ENCODE measurements around the gene METTL21C. TPM values are rescaled to one million over a fixed set of nuclear protein-coding genes. Genes with fewer than 3 reads are reported as not detected.
A peak's percentile ranks its signal among the peaks of the same experiment; 100 is the strongest.

Gene METTL21C
- not detected for total RNA-seq
- not detected for polyA plus RNA-seq

- Histone ChIP-seq H3K36me3 (ENCODE audit: control insufficient read depth, insufficient read depth, low read length) (no peaks in the 10 kb centered on the region), H3K4me1 (ENCODE audit: control insufficient read depth, insufficient read depth, low read length, poor library complexity, severe bottlenecking) (no peaks in the 10 kb centered on the region), H3K4me3 (ENCODE audit: low read depth, low read length) (no peak within 1 kb of the TSS), H3K9me3 (ENCODE audit: control insufficient read depth in 2 of 2, low read length in 2 of 2) (no peaks in the 10 kb centered on the region), H3K27ac (ENCODE audit: insufficient read depth, low read length, poor library complexity, severe bottlenecking) (no peak within 1 kb of the TSS), H3K27me3 (ENCODE audit: control insufficient read depth, insufficient read depth, low read length) (peaks cover 17% of the 10 kb centered on the region)
- Mint-ChIP-seq H3K27me3 (peaks cover 19% of the 10 kb centered on the region), H3K36me3 (no peaks in the 10 kb centered on the region), H3K4me3 (no peak within 1 kb of the TSS), H3K9me3 (peaks cover 0 to 9% (median 1%) of the 10 kb centered on the region in 7 donors), H3K27ac (no peak within 1 kb of the TSS), H3K4me1 (peaks cover 0 to 2% (median 0%) of the 10 kb centered on the region in 4 donors)
- no peak for DNase-seq
- ATAC-seq (ENCODE audit: low read depth in 2 of 2) = no peak
Measured at GRCh38 chr13:102694937-102695336, at the start of gene METTL21C. METTL21C (minus strand) TSS chr13:102695044; CDS start chr13:102694498, 546 bp downstream.

GRCh38 chr13:102742506-102742905 is 47.7 kb upstream of the METTL21C start:
- Histone ChIP-seq H3K36me3 (ENCODE audit: control insufficient read depth, insufficient read depth, low read length) (no peaks in the 10 kb centered on the region), H3K27me3 (ENCODE audit: control insufficient read depth, insufficient read depth, low read length) (peaks cover 27% of the 10 kb centered on the region), H3K4me3 (ENCODE audit: low read depth, low read length) (no peak overlapping the region), H3K27ac (ENCODE audit: insufficient read depth, low read length, poor library complexity, severe bottlenecking) (no peak overlapping the region), H3K4me1 (ENCODE audit: control insufficient read depth, insufficient read depth, low read length, poor library complexity, severe bottlenecking) (no peaks in the 10 kb centered on the region), H3K9me3 (ENCODE audit: control insufficient read depth in 2 of 2, low read length in 2 of 2) (no peaks in the 10 kb centered on the region)
- Mint-ChIP-seq H3K9me3 (peaks cover 0 to 18% (median 11%) of the 10 kb centered on the region in 7 donors), H3K27me3 (peaks cover 34% of the 10 kb centered on the region), H3K4me3 (no peak overlapping the region), H3K4me1 (peaks cover 0 to 16% (median under 1%) of the 10 kb centered on the region in 4 donors), H3K27ac (no peak overlapping the region), H3K36me3 (no peaks in the 10 kb centered on the region)
- no peak for ATAC-seq (ENCODE audit: low read depth in 2 of 2)
- no peak for DNase-seq

DNA sequence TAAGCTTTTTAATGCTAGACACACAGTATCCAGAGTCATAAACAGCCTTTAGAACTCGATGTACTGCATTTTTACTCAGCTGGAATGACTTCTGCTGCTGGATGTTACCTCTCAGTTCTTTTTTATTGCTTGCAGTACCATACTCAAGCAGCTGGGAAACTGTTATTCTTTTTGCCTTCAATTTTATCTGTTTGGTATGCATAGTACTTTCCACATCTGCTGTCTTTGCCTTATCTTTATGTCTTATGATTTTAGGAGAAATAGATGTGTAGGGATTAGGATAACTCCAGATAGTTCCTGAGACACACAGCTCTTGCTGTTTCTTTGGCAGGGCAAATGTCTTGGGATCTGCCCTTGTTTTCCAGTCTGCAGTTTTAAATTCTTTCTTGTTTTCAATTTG is 47.3 kb upstream of the METTL21C start:
- Mint-ChIP-seq H3K27me3 (peaks cover 31% of the 10 kb centered on the region), H3K36me3 (no peaks in the 10 kb centered on the region), H3K4me3 (no peak overlapping the region), H3K27ac (no peak overlapping the region), H3K4me1 (peaks cover 0 to 16% (median under 1%) of the 10 kb centered on the region in 4 donors), H3K9me3 (peaks cover 0 to 18% (median 9%) of the 10 kb centered on the region in 7 donors)
- no peaks in the 10 kb centered on the region for H3K36me3 ChIP-seq (ENCODE audit: control insufficient read depth, insufficient read depth, low read length)
- H3K27ac ChIP-seq (ENCODE audit: insufficient read depth, low read length, poor library complexity, severe bottlenecking) = no peak overlapping the region
- peaks cover 27% of the 10 kb centered on the region for H3K27me3 ChIP-seq (ENCODE audit: control insufficient read depth, insufficient read depth, low read length)
- ATAC-seq (ENCODE audit: low read depth in 2 of 2) (no peak), DNase-seq (no peak)
- H3K4me3 ChIP-seq (ENCODE audit: low read depth, low read length) = no peak overlapping the region
- H3K4me1 ChIP-seq (ENCODE audit: control insufficient read depth, insufficient read depth, low read length, poor library complexity, severe bottlenecking) = no peaks in the 10 kb centered on the region
- H3K9me3 ChIP-seq (ENCODE audit: control insufficient read depth in 2 of 2, low read length in 2 of 2) = no peaks in the 10 kb centered on the region

- Histone ChIP-seq H3K27ac (ENCODE audit: insufficient read depth, low read length, poor library complexity, severe bottlenecking) (no peak overlapping the region), H3K27me3 (ENCODE audit: control insufficient read depth, insufficient read depth, low read length) (peaks cover 11% of the 10 kb centered on the region), H3K4me3 (ENCODE audit: low read depth, low read length) (no peak overlapping the region), H3K4me1 (ENCODE audit: control insufficient read depth, insufficient read depth, low read length, poor library complexity, severe bottlenecking) (no peaks in the 10 kb centered on the region), H3K36me3 (ENCODE audit: control insufficient read depth, insufficient read depth, low read length) (no peaks in the 10 kb centered on the region), H3K9me3 (ENCODE audit: control insufficient read depth in 2 of 2, low read length in 2 of 2) (no peaks in the 10 kb centered on the region)
- no peak for ATAC-seq (ENCODE audit: low read depth in 2 of 2)
- no peak for DNase-seq
- Mint-ChIP-seq H3K4me1 (no peaks in the 10 kb centered on the region), H3K27ac (no peak overlapping the region), H3K9me3 (peaks cover 0 to 3% (median 0%) of the 10 kb centered on the region in 7 donors), H3K4me3 (no peak overlapping the region), H3K27me3 (peaks cover 25% of the 10 kb centered on the region), H3K36me3 (no peaks in the 10 kb centered on the region)
Measured at GRCh38 chr13:102729560-102730270, 34.9 kb upstream of the METTL21C start.

GRCh38 chr13:102726430-102726829 is 31.6 kb upstream of the METTL21C start:
- no peak overlapping the region for H3K27ac ChIP-seq (ENCODE audit: insufficient read depth, low read length, poor library complexity, severe bottlenecking)
- no peaks in the 10 kb centered on the region for H3K4me1 ChIP-seq (ENCODE audit: control insufficient read depth, insufficient read depth, low read length, poor library complexity, severe bottlenecking)
- H3K9me3 ChIP-seq (ENCODE audit: control insufficient read depth in 2 of 2, low read length in 2 of 2) = no peaks in the 10 kb centered on the region
- no peaks in the 10 kb centered on the region for H3K4me1 Mint-ChIP-seq
- no peak overlapping the region for H3K4me3 ChIP-seq (ENCODE audit: low read depth, low read length)
- H3K36me3 Mint-ChIP-seq = no peaks in the 10 kb centered on the region
- no peaks in the 10 kb centered on the region for H3K9me3 Mint-ChIP-seq
- peaks cover 19% of the 10 kb centered on the region for H3K27me3 Mint-ChIP-seq
- no peaks in the 10 kb centered on the region for H3K36me3 ChIP-seq (ENCODE audit: control insufficient read depth, insufficient read depth, low read length)
- peak in 1 of 3 donors; percentile 39 for DNase-seq
- H3K4me3 Mint-ChIP-seq = no peak overlapping the region
- H3K27me3 ChIP-seq (ENCODE audit: control insufficient read depth, insufficient read depth, low read length) = peaks cover 4% of the 10 kb centered on the region
- no peak for ATAC-seq (ENCODE audit: low read depth in 2 of 2)
- H3K27ac Mint-ChIP-seq = no peak overlapping the region

DNA sequence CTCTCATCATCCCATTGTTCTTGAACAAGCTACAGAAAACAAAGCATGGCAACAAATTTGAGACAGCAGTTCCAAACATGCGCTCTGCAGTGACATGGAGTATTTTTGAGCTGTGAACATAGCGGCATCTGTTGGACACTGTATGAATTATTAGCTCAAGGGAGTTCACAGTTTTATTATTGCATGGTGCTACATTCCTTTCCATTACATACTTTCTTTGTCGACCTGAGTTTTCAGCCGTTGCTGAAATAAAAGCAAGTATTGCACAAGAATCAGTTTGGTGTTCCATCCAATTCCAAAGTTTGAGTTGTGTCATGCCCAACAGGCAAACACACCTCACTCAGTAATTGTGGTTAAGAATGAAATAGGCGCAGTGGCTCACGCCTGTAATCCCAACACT is 30.1 kb upstream of the METTL21C start:
- no peak overlapping the region for H3K4me3 ChIP-seq (ENCODE audit: low read depth, low read length)
- H3K27ac Mint-ChIP-seq = peak overlapping the region in 1 of 3 donors; percentile 8
- H3K9me3 Mint-ChIP-seq = no peaks in the 10 kb centered on the region
- no peaks in the 10 kb centered on the region for H3K36me3 Mint-ChIP-seq
- DNase-seq (peak in 2 of 3 donors; percentile 8 to 27), ATAC-seq (ENCODE audit: low read depth in 2 of 2) (no peak)
- H3K27ac ChIP-seq (ENCODE audit: insufficient read depth, low read length, poor library complexity, severe bottlenecking) = no peak overlapping the region
- no peaks in the 10 kb centered on the region for H3K4me1 Mint-ChIP-seq
- H3K27me3 Mint-ChIP-seq = peaks cover 22% of the 10 kb centered on the region
- H3K9me3 ChIP-seq (ENCODE audit: control insufficient read depth in 2 of 2, low read length in 2 of 2) = no peaks in the 10 kb centered on the region
- H3K27me3 ChIP-seq (ENCODE audit: control insufficient read depth, insufficient read depth, low read length) = peaks cover 2% of the 10 kb centered on the region
- H3K36me3 ChIP-seq (ENCODE audit: control insufficient read depth, insufficient read depth, low read length) = no peaks in the 10 kb centered on the region
- no peak overlapping the region for H3K4me3 Mint-ChIP-seq
- no peaks in the 10 kb centered on the region for H3K4me1 ChIP-seq (ENCODE audit: control insufficient read depth, insufficient read depth, low read length, poor library complexity, severe bottlenecking)

GRCh38 chr13:102721800-102722231 is 27.0 kb upstream of the METTL21C start:
- Mint-ChIP-seq H3K4me3 (no peak overlapping the region), H3K27me3 (peaks cover 19% of the 10 kb centered on the region), H3K36me3 (no peaks in the 10 kb centered on the region), H3K9me3 (no peaks in the 10 kb centered on the region), H3K27ac (no peak overlapping the region), H3K4me1 (no peaks in the 10 kb centered on the region)
- no peak for DNase-seq
- Histone ChIP-seq H3K36me3 (ENCODE audit: control insufficient read depth, insufficient read depth, low read length) (no peaks in the 10 kb centered on the region), H3K9me3 (ENCODE audit: control insufficient read depth in 2 of 2, low read length in 2 of 2) (no peaks in the 10 kb centered on the region), H3K4me1 (ENCODE audit: control insufficient read depth, insufficient read depth, low read length, poor library complexity, severe bottlenecking) (no peaks in the 10 kb centered on the region), H3K27ac (ENCODE audit: insufficient read depth, low read length, poor library complexity, severe bottlenecking) (no peak overlapping the region), H3K4me3 (ENCODE audit: low read depth, low read length) (no peak overlapping the region), H3K27me3 (ENCODE audit: control insufficient read depth, insufficient read depth, low read length) (no peaks in the 10 kb centered on the region)
- ATAC-seq (ENCODE audit: low read depth in 2 of 2) = no peak

GRCh38 chr13:102718746-102719145 is 23.9 kb upstream of the METTL21C start:
- ATAC-seq (ENCODE audit: low read depth in 2 of 2) (no peak), DNase-seq (no peak)
- H3K27ac Mint-ChIP-seq = no peak overlapping the region
- H3K4me3 Mint-ChIP-seq = no peak overlapping the region
- no peaks in the 10 kb centered on the region for H3K36me3 Mint-ChIP-seq
- no peak overlapping the region for H3K4me3 ChIP-seq (ENCODE audit: low read depth, low read length)
- H3K36me3 ChIP-seq (ENCODE audit: control insufficient read depth, insufficient read depth, low read length) = no peaks in the 10 kb centered on the region
- peaks cover 0 to 6% (median 0%) of the 10 kb centered on the region in 4 donors for H3K4me1 Mint-ChIP-seq
- H3K27ac ChIP-seq (ENCODE audit: insufficient read depth, low read length, poor library complexity, severe bottlenecking) = no peak overlapping the region
- peaks cover 15% of the 10 kb centered on the region for H3K27me3 Mint-ChIP-seq
- H3K9me3 ChIP-seq (ENCODE audit: control insufficient read depth in 2 of 2, low read length in 2 of 2) = no peaks in the 10 kb centered on the region
- H3K9me3 Mint-ChIP-seq = no peaks in the 10 kb centered on the region
- H3K4me1 ChIP-seq (ENCODE audit: control insufficient read depth, insufficient read depth, low read length, poor library complexity, severe bottlenecking) = no peaks in the 10 kb centered on the region
- H3K27me3 ChIP-seq (ENCODE audit: control insufficient read depth, insufficient read depth, low read length) = peaks cover 2% of the 10 kb centered on the region

All from CD4-positive, CD25-positive, alpha-beta regulatory T cell (primary cell).